HepG2 (cell line): ENCODE data around the gene ARHGAP20. TPM values are rescaled to one million over a fixed set of nuclear protein-coding genes. Genes with fewer than 3 reads are reported as not detected.

Experiments
- CHCHD3 ChIP-seq: sonication (generic); formaldehyde crosslinking; IDR thresholded peaks from 2 replicates; pipeline ENCODE4 v1.8.0; 2022; ENCODE audit warnings: mild to moderate bottlenecking, missing genetic modification reagents, moderate library complexity
- MTF2 ChIP-seq: sonication (generic); formaldehyde crosslinking; IDR thresholded peaks from 2 replicates; pipeline ENCODE4 v1.5.0; 2020; ENCODE audit warnings: missing genetic modification reagents, borderline replicate concordance
- NAIF1 ChIP-seq: sonication (generic); formaldehyde crosslinking; IDR thresholded peaks from 2 replicates; pipeline ENCODE4 v1.5.0; 2020; ENCODE audit warnings: mild to moderate bottlenecking, missing genetic modification reagents, borderline replicate concordance
- POLR2AphosphoS5 ChIP-seq: IDR thresholded peaks from 2 replicates; pipeline ENCODE4 v1.6.1; 2012; ENCODE audit warnings: low read depth, low read length
- SIN3A ChIP-seq: IDR thresholded peaks from 2 replicates; pipeline ENCODE4 v1.6.1; 2011; ENCODE audit warnings: low read depth, mild to moderate bottlenecking, control low read depth, low read length, borderline replicate concordance
- TFDP1 ChIP-seq: IDR thresholded peaks from 2 replicates; pipeline ENCODE4 v1.6.1; 2016; ENCODE audit warnings: missing compliant biosample characterization, missing genetic modification reagents, borderline replicate concordance
- UBTF ChIP-seq: sonication (generic); formaldehyde crosslinking; IDR thresholded peaks from 2 replicates; pipeline ENCODE4 v1.4.0; 2020; ENCODE audit warnings: mild to moderate bottlenecking, missing genetic modification reagents
- ZNF142 ChIP-seq: sonication (generic); formaldehyde crosslinking; IDR thresholded peaks from 2 replicates; pipeline ENCODE4 v1.4.0; 2020; ENCODE audit warnings: missing genetic modification reagents
- ZNF674 ChIP-seq: sonication (generic); formaldehyde crosslinking; IDR thresholded peaks from 2 replicates; pipeline ENCODE4 v1.5.0; 2020; ENCODE audit warnings: low read depth, mild to moderate bottlenecking, missing genetic modification reagents
- ZNF777 ChIP-seq: sonication (generic); formaldehyde crosslinking; IDR thresholded peaks from 2 replicates; pipeline ENCODE4 v1.4.0; 2020; ENCODE audit warnings: missing genetic modification reagents
- polyA plus RNA-seq, 8 experiments: library from polyadenylated mRNA; depleted of rRNA in 3 of 8; stranded (reverse) in 7 of 8; unstranded in 1 of 8; fragments of >200 nt; fragmentation: Illumina TruSeq in 4 of 8; extraction: Trizol in 4 of 8; gene quantifications; 2 replicates each; pipeline versions ENCODE4 v1.2.1 to v1.2.3, GENCODE V29; 2011 to 2016; ENCODE audit warnings: low read depth in 4 of 8, missing spikeins in 1 of 8, mixed read lengths in 1 of 8; ENCODE audit not compliant: insufficient read depth in 1 of 8
- total RNA-seq, 5 experiments: library from RNA; depleted of rRNA; stranded (reverse); fragments of >200 nt; fragmentation: Illumina TruSeq; extraction: Trizol; gene quantifications; 2 replicates each; pipeline ENCODE4 v1.2.3, GENCODE V29; 2016; ENCODE audit warnings: low read depth in 1 of 5

Gene ARHGAP20
- total and polyA plus RNA-seq, 2 of the 13 experiments (the other 11 are each of a cell fraction or from before 2014, with no cell fraction given) = not detected

- TF ChIP-seq ZNF142 (CRISPR knock-in tag) (no peak), TFDP1 (CRISPR knock-in tag) (peak; percentile 20; the same call in 1 of the 2 replicates), ZNF777 (peak; percentile 85), NAIF1 (no peak), UBTF (CRISPR knock-in tag) (peak; percentile 25; the same call in 1 of the 2 replicates), MTF2 (CRISPR knock-in tag) (no peak), ZNF674 (CRISPR knock-in tag) (no peak), CHCHD3 (CRISPR knock-in tag) (no peak), SIN3A (no peak), POLR2AphosphoS5 (no peak)
- TF ChIP-seq, all 625 proteins: peak for 4
Observed at GRCh38 chr11:110711776-110712658, at the start of gene ARHGAP20 (continued).
